Measurements from ENCODE around the gene PTGES3L. TPM values are rescaled to one million over a fixed set of nuclear protein-coding genes. Genes with fewer than 3 reads are reported as not detected.
A peak's percentile ranks its signal among the peaks of the same experiment; 100 is the strongest.

PTGES3L gene
- total and polyA plus RNA-seq, 2 of the 13 experiments (the other 11 are each of a cell fraction or from before 2014, with no cell fraction given), result 1.2 to 2.9 TPM

- TF ChIP-seq AFF4 (CRISPR knock-in tag; IDR thresholded peaks at IDR 0.05) (no peak), NFE2L2 (IDR thresholded peaks at IDR 0.05; ENCODE audit: low read length) (peak; percentile 51; the same call in 1 of the 2 replicates)
These were observed 10.1 kb upstream of the PTGES3L start (continued) for GRCh38 chr17:42989726-42990652.

DNA sequence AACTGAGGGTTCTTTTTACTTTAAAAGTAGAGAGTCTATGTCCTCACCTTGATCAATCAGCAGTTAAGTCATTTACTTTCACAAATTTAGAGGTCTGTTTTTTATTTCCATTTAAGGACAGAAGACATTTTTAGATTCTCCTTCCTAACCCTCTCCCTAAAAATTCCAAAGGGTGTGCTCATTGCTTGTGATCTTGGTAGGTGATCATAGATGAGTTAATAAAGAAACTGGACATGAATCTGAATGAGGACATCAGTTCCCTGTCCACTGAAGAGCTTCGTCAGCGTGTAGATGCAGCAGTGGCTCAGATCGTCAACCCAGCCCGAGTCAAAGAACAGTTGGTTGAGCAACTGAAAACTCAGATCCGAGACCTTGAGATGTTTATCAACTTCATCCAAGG is 9.3 kb upstream of the PTGES3L start:
- in situ Hi-C loops (cut with HindIII; ENCODE audit: extremely low pct_ligation_motif_present, low pct_unique_long_range_greater_than_20kb) (loop anchor here (10.0 kb wide), 1 partner anchor 144 kb away; the partner anchor contains the start of gene AOC2), intact Hi-C loops (cut with micrococcal nuclease; ENCODE audit: unreplicated experiment) (no loop called here)
- Histone ChIP-seq H4K20me1 (ENCODE audit: insufficient read depth, low read length) (no peaks in the 10 kb centered on the region), H3K79me2 (ENCODE audit: insufficient read depth, low read length) (no peaks in the 10 kb centered on the region), H3K9me3 (ENCODE audit: low read length) (no peaks in the 10 kb centered on the region), H3K27me3 (ENCODE audit: control insufficient read depth in 1 of 2, insufficient read depth in 2 of 2, low read length in 2 of 2) (no peaks in the 10 kb centered on the region), H3K27ac (ENCODE audit: extremely low read length, insufficient read depth, low read length) (no peak overlapping the region), H3K4me1 (ENCODE audit: insufficient read depth, low read length) (peaks cover 21% of the 10 kb centered on the region), H3K4me2 (ENCODE audit: low read depth, low read length) (no peak overlapping the region), H3K4me3 (replicated peaks in 1 of 3; ENCODE audit: insufficient read depth in 1 of 3, low read depth in 2 of 3, low read length in 3 of 3) (no peak overlapping the region), H2AFZ (ENCODE audit: low read length) (no peak overlapping the region), H3K36me3 (replicated peaks in 1 of 2; ENCODE audit: control insufficient read depth in 1 of 2, insufficient read depth in 2 of 2, low read length in 2 of 2) (peaks cover 29 to 81% of the 10 kb centered on the region in 2 experiments), H3K9ac (ENCODE audit: insufficient read depth, low read depth, low read length) (no peak overlapping the region)
- ChIA-PET POLR2A (interaction anchor here (2.9 kb wide), 1 partner anchor 9 kb away, joined by 15 read pairs; the partner anchor contains the start of gene RPL27), CTCF (ENCODE audit: low intra/inter-chr PET ratio, low total read pairs) (no interaction called here)
- FAIRE-seq (no peak), ATAC-seq (no peak), DNase-seq (ENCODE audit: low spot score) (no peak)
- 92% methylated on average over 5 of the region's 5 CpGs for WGBS (ENCODE audit: low lambda C conversion rate)
- TF ChIP-seq HHEX (CRISPR knock-in tag; IDR thresholded peaks at IDR 0.05) (no peak), TEAD3 (CRISPR knock-in tag; optimal IDR thresholded peaks at IDR 0.05; ENCODE audit: borderline replicate concordance) (no peak), NFIC (IDR thresholded peaks at IDR 0.05; ENCODE audit: low read length) (no peak), MLLT10 (CRISPR knock-in tag; IDR thresholded peaks at IDR 0.05) (no peak), NCOA1 (CRISPR knock-in tag; IDR thresholded peaks at IDR 0.05) (no peak), CCAR2 (optimal IDR thresholded peaks at IDR 0.05; ENCODE audit: low read depth, low read length) (no peak)
- TF ChIP-seq, protein P1, sequence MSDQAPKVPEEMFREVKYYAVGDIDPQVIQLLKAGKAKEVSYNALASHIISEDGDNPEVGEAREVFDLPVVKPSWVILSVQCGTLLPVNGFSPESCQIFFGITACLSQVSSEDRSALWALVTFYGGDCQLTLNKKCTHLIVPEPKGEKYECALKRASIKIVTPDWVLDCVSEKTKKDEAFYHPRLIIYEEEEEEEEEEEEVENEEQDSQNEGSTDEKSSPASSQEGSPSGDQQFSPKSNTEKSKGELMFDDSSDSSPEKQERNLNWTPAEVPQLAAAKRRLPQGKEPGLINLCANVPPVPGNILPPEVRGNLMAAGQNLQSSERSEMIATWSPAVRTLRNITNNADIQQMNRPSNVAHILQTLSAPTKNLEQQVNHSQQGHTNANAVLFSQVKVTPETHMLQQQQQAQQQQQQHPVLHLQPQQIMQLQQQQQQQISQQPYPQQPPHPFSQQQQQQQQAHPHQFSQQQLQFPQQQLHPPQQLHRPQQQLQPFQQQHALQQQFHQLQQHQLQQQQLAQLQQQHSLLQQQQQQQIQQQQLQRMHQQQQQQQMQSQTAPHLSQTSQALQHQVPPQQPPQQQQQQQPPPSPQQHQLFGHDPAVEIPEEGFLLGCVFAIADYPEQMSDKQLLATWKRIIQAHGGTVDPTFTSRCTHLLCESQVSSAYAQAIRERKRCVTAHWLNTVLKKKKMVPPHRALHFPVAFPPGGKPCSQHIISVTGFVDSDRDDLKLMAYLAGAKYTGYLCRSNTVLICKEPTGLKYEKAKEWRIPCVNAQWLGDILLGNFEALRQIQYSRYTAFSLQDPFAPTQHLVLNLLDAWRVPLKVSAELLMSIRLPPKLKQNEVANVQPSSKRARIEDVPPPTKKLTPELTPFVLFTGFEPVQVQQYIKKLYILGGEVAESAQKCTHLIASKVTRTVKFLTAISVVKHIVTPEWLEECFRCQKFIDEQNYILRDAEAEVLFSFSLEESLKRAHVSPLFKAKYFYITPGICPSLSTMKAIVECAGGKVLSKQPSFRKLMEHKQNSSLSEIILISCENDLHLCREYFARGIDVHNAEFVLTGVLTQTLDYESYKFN (CRISPR knock-in tag; conservative IDR thresholded peaks at IDR 0.05), result no peak
- no TSS peak for BruUV-seq (replicated peaks)

Data from HepG2 (cell line).